Loucy (cell line): Measurements from ENCODE around the gene LCOR.
"Not testable (repeated sequence)": the region's sequence is repeated elsewhere in the genome, so short reads cannot be mapped to it uniquely, and the experiment has no call there.

Experiments used
- H2AFZ ChIP-seq: fragments of 200-600 bp; sonication (generic); 2 replicates; pipeline ENCODE4 v1.6.0; 2016; ENCODE audit warnings: antibody characterized with exemption, mild to moderate bottlenecking, low read length, moderate library complexity
- H3F3A ChIP-seq: fragments of 200-600 bp; 2 replicates; pipeline ENCODE4 v1.6.0; 2016; ENCODE audit warnings: antibody characterized with exemption, low read depth, mild to moderate bottlenecking
- H3K27me3 ChIP-seq: fragments of 200-600 bp; sonication (generic); 2 replicates; pipeline ENCODE4 v1.6.1; 2014; ENCODE audit warnings: low read length, mild to moderate bottlenecking; ENCODE audit not compliant: insufficient read depth, poor library complexity, severe bottlenecking
- H3K36me3 ChIP-seq: fragments of 200-600 bp; sonication (generic); 2 replicates; pipeline ENCODE4 v1.6.1; 2016; ENCODE audit warnings: low read length; ENCODE audit not compliant: insufficient read depth
- H3K4me1 ChIP-seq: fragments of 200-600 bp; sonication (generic); 2 replicates; pipeline ENCODE4 v1.5.1; 2014; ENCODE audit warnings: low read length, mild to moderate bottlenecking; ENCODE audit not compliant: insufficient read depth, poor library complexity, severe bottlenecking
- H3K4me2 ChIP-seq: fragments of 200-600 bp; sonication (generic); 2 replicates; pipeline ENCODE4 v1.6.0; 2014; ENCODE audit warnings: antibody characterized with exemption, low read length, low read depth, mild to moderate bottlenecking; ENCODE audit not compliant: poor library complexity, severe bottlenecking
- H3K4me3 ChIP-seq: fragments of 200-600 bp; sonication (generic); 2 replicates; pipeline ENCODE4 v1.5.1; 2014; ENCODE audit warnings: low read length, mild to moderate bottlenecking, mixed read lengths; ENCODE audit not compliant: poor library complexity, severe bottlenecking
- H3K79me2 ChIP-seq: fragments of 200-600 bp; sonication (generic); 2 replicates; pipeline ENCODE4 v1.6.1; 2014; ENCODE audit warnings: low read length; ENCODE audit not compliant: insufficient read depth
- H3K9ac ChIP-seq: fragments of 200-600 bp; sonication (generic); 2 replicates; pipeline ENCODE4 v1.6.0; 2014; ENCODE audit warnings: mild to moderate bottlenecking, low read depth, low read length, moderate library complexity; ENCODE audit not compliant: poor library complexity, severe bottlenecking
- H3K9me2 ChIP-seq: fragments of 200-600 bp; sonication (generic); replicated peaks from 2 replicates; pipeline ENCODE4 v1.6.1; 2016; ENCODE audit warnings: low read depth, low read length, mixed read lengths
- H3K9me3 ChIP-seq: fragments of 200-600 bp; sonication (generic); 2 replicates; pipeline ENCODE4 v1.6.1; 2014; ENCODE audit warnings: mild to moderate bottlenecking, antibody characterized with exemption, low read length, low read depth; ENCODE audit not compliant: insufficient read depth
- H4K20me1 ChIP-seq: fragments of 200-600 bp; sonication (generic); 2 replicates; pipeline ENCODE4 v1.6.0; 2014; ENCODE audit warnings: antibody characterized with exemption, low read length, mild to moderate bottlenecking; ENCODE audit not compliant: insufficient read depth, poor library complexity, severe bottlenecking
- EZH2phosphoT487 ChIP-seq: fragments of 200-600 bp; IDR thresholded peaks from 2 replicates; pipeline ENCODE4 v1.6.1; 2018; ENCODE audit warnings: antibody characterized with exemption, mild to moderate bottlenecking, moderate library complexity, borderline replicate concordance
- TF ChIP-seq, protein P1 (sequence below): fragments of 200-600 bp; sonication (generic); conservative IDR thresholded peaks from 2 replicates; pipeline ENCODE4 v1.5.1; 2014; ENCODE audit warnings: mild to moderate bottlenecking, antibody characterized with exemption, low read length

Gene LCOR

DNA sequence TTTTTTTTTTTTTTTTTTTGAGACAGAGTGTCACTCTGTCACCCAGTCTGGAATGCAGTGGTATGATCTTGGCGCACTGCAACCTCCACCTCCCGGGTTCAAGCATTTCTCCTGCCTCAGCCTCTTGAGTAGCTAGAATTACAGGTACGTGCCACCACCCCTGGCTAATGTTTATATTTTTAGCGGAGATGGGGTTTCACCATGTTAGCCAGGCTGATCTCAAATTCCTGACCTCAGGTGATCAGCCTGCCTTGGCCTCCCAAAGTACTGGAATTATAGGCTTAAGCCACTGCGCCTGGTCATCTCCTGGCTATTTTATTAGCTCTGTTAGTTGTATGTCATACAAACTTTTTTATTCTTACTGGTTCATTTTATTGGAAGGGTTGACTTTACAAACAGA lies 103.0 kb downstream of the LCOR start:
- Histone ChIP-seq H3K27me3 (no peaks in the 10 kb centered on the region), H3K79me2 (peaks cover 42% of the 10 kb centered on the region; the same call in 1 of the 2 replicates), H3K4me3 (no peak overlapping the region), H3K9ac (no peak overlapping the region), H3K9me2 (no peaks in the 10 kb centered on the region), H3K9me3 (no peaks in the 10 kb centered on the region), H3K4me1 (no peaks in the 10 kb centered on the region), H3K36me3 (peaks cover 18% of the 10 kb centered on the region; the same call in 1 of the 2 replicates), H2AFZ (no peak overlapping the region), H4K20me1 (peaks cover 12% of the 10 kb centered on the region), H3F3A (no peaks in the 10 kb centered on the region), H3K4me2 (no peak overlapping the region)
- no peak for TF ChIP-seq EZH2phosphoT487
- TF ChIP-seq, protein P1, sequence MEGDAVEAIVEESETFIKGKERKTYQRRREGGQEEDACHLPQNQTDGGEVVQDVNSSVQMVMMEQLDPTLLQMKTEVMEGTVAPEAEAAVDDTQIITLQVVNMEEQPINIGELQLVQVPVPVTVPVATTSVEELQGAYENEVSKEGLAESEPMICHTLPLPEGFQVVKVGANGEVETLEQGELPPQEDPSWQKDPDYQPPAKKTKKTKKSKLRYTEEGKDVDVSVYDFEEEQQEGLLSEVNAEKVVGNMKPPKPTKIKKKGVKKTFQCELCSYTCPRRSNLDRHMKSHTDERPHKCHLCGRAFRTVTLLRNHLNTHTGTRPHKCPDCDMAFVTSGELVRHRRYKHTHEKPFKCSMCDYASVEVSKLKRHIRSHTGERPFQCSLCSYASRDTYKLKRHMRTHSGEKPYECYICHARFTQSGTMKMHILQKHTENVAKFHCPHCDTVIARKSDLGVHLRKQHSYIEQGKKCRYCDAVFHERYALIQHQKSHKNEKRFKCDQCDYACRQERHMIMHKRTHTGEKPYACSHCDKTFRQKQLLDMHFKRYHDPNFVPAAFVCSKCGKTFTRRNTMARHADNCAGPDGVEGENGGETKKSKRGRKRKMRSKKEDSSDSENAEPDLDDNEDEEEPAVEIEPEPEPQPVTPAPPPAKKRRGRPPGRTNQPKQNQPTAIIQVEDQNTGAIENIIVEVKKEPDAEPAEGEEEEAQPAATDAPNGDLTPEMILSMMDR: no peak

DNA sequence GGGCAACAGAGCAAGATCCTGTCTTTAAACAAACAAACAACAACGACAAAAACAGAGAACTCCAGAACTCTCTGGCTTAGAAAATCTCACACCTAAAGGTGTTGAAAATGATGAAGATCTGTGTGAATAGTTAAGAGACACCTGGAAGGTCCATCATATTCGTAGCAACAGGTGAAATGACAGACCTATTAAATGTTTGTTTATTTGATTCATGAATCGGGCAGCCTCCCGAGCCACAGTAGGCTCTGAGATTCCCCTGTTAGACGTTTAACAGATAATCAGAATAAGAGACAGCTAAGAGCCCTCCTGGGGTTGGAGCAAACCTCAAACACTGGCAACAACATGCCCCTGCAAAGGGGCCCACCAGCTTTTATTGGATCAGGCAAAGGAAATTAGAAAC lies 103.7 kb downstream of the LCOR start:
- Histone ChIP-seq H3K4me1 (no peaks in the 10 kb centered on the region), H3K9me2 (no peaks in the 10 kb centered on the region), H4K20me1 (peaks cover 5% of the 10 kb centered on the region), H3K36me3 (peaks cover 18% of the 10 kb centered on the region; the same call in 1 of the 2 replicates), H2AFZ (no peak overlapping the region), H3K27me3 (no peaks in the 10 kb centered on the region), H3K4me2 (no peak overlapping the region), H3K79me2 (peaks cover 36% of the 10 kb centered on the region; the same call in 1 of the 2 replicates), H3K9me3 (no peaks in the 10 kb centered on the region), H3F3A (no peaks in the 10 kb centered on the region), H3K4me3 (no peak overlapping the region), H3K9ac (no peak overlapping the region)
- TF ChIP-seq, protein P1: no peak
- no peak for TF ChIP-seq EZH2phosphoT487

DNA sequence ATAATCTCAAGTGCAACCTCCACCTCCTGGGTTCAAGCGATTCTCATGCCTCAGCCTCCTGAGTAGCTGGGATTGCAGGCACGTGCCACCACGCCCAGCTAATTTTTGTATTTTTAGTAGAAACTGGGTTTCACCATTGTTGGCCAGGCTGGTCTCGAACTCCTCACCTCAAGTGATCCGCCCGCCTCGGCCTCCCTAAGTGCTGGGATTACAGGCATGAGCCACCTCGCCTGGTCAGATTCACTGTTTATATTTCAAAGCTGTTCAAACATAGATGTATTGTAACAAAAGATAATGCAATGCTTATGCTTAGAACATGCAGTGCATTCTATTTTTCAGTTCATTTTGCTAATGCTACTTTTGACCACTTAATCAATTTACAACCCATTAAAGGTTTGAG lies 111.1 kb downstream of the LCOR start:
- not testable (repeated sequence) for H4K20me1 ChIP-seq, H3K4me2 ChIP-seq, H3K4me3 ChIP-seq, H3K27me3 ChIP-seq, H3K79me2 ChIP-seq, H2AFZ ChIP-seq, H3K9me2 ChIP-seq, H3K9me3 ChIP-seq, H3F3A ChIP-seq, H3K36me3 ChIP-seq, H3K4me1 ChIP-seq, H3K9ac ChIP-seq

DNA sequence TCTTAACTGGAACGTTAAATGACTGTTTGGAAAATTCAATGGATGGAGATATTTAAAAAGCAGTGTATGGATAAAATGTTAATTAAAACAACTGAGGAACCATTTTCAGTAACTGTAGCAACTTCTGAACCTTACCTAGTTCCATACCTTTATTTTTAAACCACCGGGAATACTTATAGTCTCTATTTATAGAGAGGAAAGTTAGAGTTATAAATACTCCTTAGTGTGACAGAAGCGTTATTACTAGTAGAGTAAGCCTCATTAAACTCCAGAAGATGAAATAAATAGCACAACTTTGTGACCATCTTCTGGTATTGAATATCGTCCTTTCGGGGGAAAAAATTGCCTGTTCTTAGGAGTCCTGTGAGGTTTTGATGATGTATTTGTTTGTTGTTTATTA lies 114.9 kb downstream of the LCOR start:
- no peak overlapping the region for H2AFZ ChIP-seq
- no peaks in the 10 kb centered on the region for H3K9me3 ChIP-seq
- H3K9me2 ChIP-seq: no peaks in the 10 kb centered on the region
- no peak overlapping the region for H3K4me3 ChIP-seq
- no peaks in the 10 kb centered on the region for H3F3A ChIP-seq
- H3K79me2 ChIP-seq: peaks cover 3% of the 10 kb centered on the region
- no peak for TF ChIP-seq EZH2phosphoT487
- TF ChIP-seq, protein P1: no peak
- no peaks in the 10 kb centered on the region for H3K27me3 ChIP-seq
- H4K20me1 ChIP-seq: peaks cover 9% of the 10 kb centered on the region
- peaks cover 24% of the 10 kb centered on the region; the same call in 1 of the 2 replicates for H3K36me3 ChIP-seq
- no peak overlapping the region for H3K4me2 ChIP-seq
- H3K9ac ChIP-seq: no peak overlapping the region
- H3K4me1 ChIP-seq: no peaks in the 10 kb centered on the region
